Memory B cell (primary cell): ENCODE data around the gene TYROBP.

Source experiments
- ATAC-seq: fragments of 150-1000 bp; cut with Tn5 transposase; 2 replicates; pipeline ENCODE4 v1.10.0; 2021; ENCODE audit warnings: low read depth, mild to moderate bottlenecking, moderate library complexity
- DNase-seq, 2 donors: peaks; one replicate each; pipeline ENCODE4 v3.0.0; 2022; ENCODE audit warnings: low spot score in 2 of 2
- H3K27ac Mint-ChIP-seq: one replicate; pipeline ENCODE4 v1.8.0; 2022; ENCODE audit warnings: mild to moderate bottlenecking, moderate library complexity, mixed read lengths
- H3K27me3 Mint-ChIP-seq: one replicate; pipeline ENCODE4 v1.8.0; 2022; ENCODE audit warnings: mixed read lengths
- H3K36me3 Mint-ChIP-seq: one replicate; pipeline ENCODE4 v1.8.0; 2022; ENCODE audit warnings: mild to moderate bottlenecking, mixed read lengths
- H3K4me1 Mint-ChIP-seq: one replicate; pipeline ENCODE4 v1.8.0; 2022; ENCODE audit warnings: mixed read lengths
- H3K4me3 Mint-ChIP-seq: one replicate; pipeline ENCODE4 v1.8.0; 2022; ENCODE audit warnings: mild to moderate bottlenecking, moderate library complexity, mixed read lengths
- H3K9me3 Mint-ChIP-seq: one replicate; pipeline ENCODE4 v1.8.0; 2022; ENCODE audit warnings: mixed read lengths

TYROBP gene

DNA sequence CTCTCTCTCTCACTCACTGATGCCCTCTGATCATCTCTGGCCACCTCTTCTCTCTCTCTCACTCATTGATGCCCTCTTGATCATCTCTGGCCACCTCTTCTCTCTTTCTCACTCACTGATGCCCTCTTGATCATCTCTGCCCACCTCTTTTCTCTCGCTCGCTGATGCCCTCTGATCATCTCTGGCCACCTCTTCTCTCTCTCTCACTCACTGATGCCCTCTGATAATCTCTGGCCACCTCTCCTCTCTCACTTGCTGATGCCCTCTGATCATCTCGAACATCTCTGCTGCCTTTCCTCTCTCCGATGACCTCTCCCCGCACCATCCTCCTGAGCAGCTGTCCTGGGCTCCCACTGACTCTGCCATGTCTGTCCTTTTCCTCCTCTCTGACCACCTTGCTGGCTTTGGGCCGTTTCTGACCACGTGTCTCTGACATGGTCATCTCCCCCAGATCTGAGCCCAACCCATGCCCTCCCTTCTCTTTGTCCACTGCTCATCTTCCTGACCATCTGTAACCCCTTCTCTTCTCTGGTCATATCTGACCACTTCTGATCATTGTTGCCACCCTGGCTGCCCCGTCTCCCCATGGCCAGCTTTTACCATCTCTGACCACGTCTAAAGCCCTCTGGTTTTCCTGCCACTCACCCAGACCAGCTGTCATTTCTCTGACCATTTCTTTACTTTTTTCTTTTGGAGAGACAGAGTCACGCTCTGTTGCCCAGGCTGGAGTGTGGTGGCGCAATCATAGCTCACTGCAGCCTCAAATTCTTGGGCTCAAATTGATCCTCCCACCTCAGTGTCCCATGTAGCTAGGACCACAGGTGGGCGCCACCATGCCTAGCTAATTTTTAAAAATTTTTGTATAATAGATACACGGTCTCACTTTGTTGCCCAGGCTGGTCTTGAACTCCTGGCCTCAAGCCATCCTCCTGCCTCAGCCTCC, 30.5 kb upstream of the TYROBP start:
- H3K36me3 Mint-ChIP-seq = peaks cover 10% of the 10 kb centered on the region
- peak overlapping the region; percentile 43 for H3K27ac Mint-ChIP-seq
- DNase-seq = no peak
- H3K9me3 Mint-ChIP-seq = no peaks in the 10 kb centered on the region
- H3K4me1 Mint-ChIP-seq = peaks cover 19% of the 10 kb centered on the region
- peak overlapping the region; percentile 70 for H3K4me3 Mint-ChIP-seq
- ATAC-seq = no peak
- H3K27me3 Mint-ChIP-seq = peaks cover 16% of the 10 kb centered on the region

DNA sequence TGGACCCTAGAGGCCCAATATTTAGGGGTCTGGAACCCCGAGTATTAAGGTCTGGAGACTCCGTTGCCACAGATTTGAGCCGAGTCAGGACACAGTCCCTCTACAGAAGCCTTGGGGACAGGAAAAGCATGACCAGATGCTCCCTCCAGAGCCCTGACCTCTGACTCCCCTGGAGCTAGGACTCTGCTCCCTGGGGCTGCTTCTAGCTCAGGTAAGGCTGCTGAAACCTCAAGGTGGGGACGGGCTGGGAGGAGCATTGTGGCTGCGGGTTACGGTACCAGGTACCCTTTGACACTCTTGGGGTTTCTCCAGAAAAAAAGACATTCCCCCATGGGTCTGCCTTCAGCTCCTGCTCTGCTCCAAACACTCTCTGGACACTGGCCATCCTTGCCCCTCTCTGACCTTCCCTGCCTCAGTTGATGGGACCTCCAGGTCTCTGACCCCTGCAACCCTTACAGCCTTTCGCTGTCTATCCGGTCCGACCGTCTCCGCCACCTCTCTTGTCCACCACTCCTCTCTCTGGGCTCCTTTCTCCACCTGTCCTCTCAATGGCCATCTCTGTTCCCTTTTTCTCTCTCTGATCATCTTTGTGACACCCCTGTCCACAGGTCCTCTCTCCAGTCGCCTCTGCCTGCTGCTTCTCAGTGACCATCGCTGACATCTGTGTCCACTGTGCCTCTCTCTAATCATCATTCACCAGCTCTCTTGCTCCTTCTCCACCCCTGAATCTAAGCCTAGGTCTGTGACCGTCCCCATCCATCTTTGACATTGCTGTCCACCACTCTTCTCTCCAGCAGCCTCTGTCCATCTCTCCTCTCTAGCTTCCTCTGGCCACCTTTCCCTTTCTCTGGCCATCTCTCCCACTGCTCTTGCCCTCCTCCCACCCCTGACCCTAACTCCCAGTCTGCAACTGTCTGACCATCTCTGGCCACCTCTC, 29.5 kb upstream of the TYROBP start:
- Mint-ChIP-seq H3K4me1 (peaks cover 19% of the 10 kb centered on the region), H3K27ac (peak overlapping the region; percentile 43), H3K4me3 (peak overlapping the region; percentile 70), H3K27me3 (peaks cover 16% of the 10 kb centered on the region), H3K9me3 (no peaks in the 10 kb centered on the region), H3K36me3 (peaks cover 6% of the 10 kb centered on the region)
- no peak for DNase-seq
- peak; percentile 32 for ATAC-seq

- Mint-ChIP-seq H3K4me3 (peak overlapping the region; percentile 72), H3K27me3 (peaks cover 16% of the 10 kb centered on the region), H3K27ac (no peak overlapping the region), H3K4me1 (peaks cover 22% of the 10 kb centered on the region), H3K9me3 (no peaks in the 10 kb centered on the region), H3K36me3 (peaks cover 6% of the 10 kb centered on the region)
- ATAC-seq (no peak), DNase-seq (no peak)
These were observed 28.7 kb upstream of the TYROBP start for GRCh38 chr19:35936738-35937268.

DNA sequence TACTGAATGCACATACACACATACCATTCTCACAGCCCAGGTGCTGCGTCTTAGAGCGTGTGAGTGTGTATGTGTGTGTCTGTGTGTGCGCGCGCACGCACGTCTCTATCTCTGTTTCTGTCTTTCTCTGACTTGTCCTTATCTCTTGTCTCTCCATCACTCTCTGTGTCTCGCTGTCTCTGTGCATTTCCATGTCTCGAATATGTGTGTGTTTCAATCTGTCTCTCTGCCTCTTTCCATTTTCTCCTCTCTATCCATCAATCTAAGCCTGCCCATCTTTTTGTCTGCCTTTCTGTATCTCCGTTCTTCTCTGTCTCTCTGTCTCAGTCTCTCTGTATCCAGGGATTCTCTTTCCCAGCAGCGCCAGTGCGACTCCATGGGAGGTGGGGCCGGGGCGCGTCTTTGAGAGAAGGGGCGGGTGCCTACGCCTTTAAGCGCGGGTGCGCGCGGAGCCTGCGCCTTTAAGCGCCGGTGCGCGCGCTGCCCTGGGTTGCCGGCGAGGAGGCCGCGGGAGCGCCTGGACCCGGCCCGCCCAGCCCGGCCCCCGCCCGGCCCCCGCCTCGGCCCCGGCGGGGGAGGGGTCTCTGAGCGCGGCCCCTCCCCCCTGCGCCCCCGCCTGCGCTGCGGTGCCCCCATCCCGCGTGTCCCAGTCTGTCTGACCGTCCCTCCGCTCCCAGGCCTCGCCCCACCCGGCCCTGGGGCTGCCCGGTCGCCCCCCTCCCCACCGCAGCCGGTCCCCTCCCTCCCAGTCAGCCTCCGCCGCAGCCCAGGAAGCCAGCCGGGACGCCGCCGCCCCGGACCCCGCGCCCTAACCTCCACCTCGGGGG, 28.0 kb upstream of the TYROBP start, which contains the start of gene LRFN3:
TSS of gene LRFN3 (plus strand) at position 464 of the 827 bp plus-strand sequence. CDS start 3,052 bp downstream, outside the sequence.
- Mint-ChIP-seq H3K4me3 (peak within 1 kb of the TSS; percentile 87), H3K27ac (no peak within 1 kb of the TSS), H3K9me3 (no peaks in the 10 kb centered on the region), H3K27me3 (peaks cover 16% of the 10 kb centered on the region), H3K36me3 (peaks cover 4% of the 10 kb centered on the region), H3K4me1 (peaks cover 25% of the 10 kb centered on the region)
- ATAC-seq (no peak), DNase-seq (peak in 1 of 2 donors; percentile 24)

GRCh38 chr19:35932291-35932936, 24.3 kb upstream of the TYROBP start:
- ATAC-seq (no peak), DNase-seq (no peak)
- H3K27ac Mint-ChIP-seq = peak overlapping the region; percentile 88
- no peaks in the 10 kb centered on the region for H3K36me3 Mint-ChIP-seq
- H3K9me3 Mint-ChIP-seq = peaks cover 4% of the 10 kb centered on the region
- peaks cover 25% of the 10 kb centered on the region for H3K4me1 Mint-ChIP-seq
- no peak overlapping the region for H3K4me3 Mint-ChIP-seq
- peaks cover 4% of the 10 kb centered on the region for H3K27me3 Mint-ChIP-seq

DNA sequence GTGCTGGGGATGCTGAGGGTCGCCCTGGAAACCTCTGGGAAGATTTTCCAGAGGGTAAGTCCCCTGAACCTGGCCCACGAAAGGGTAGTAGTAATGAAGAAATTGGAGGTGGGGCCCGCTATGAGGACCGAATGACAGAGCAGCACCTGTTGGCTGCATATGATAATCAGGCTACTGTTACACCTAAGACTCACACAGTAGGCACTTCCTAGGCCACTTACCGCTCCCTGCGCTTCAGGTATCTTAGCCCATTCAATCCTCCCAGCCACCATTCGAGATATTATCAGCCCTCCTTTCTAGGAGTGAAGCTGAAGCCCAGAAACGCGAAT, 23.7 kb upstream of the TYROBP start:
- peaks cover 4% of the 10 kb centered on the region for H3K9me3 Mint-ChIP-seq
- ATAC-seq (peak; percentile 0), DNase-seq (no peak)
- peak overlapping the region; percentile 88 for H3K27ac Mint-ChIP-seq
- peaks cover 29% of the 10 kb centered on the region for H3K4me1 Mint-ChIP-seq
- peaks cover 4% of the 10 kb centered on the region for H3K27me3 Mint-ChIP-seq
- peak overlapping the region; percentile 75 for H3K4me3 Mint-ChIP-seq
- H3K36me3 Mint-ChIP-seq = no peaks in the 10 kb centered on the region

GRCh38 chr19:35931161-35931873, 23.2 kb upstream of the TYROBP start:
- Mint-ChIP-seq H3K27me3 (peaks cover 4% of the 10 kb centered on the region), H3K4me1 (peaks cover 32% of the 10 kb centered on the region), H3K9me3 (peaks cover 4% of the 10 kb centered on the region), H3K27ac (peak overlapping the region; percentile 88), H3K4me3 (peak overlapping the region; percentile 75), H3K36me3 (no peaks in the 10 kb centered on the region)
- ATAC-seq = peak; percentile 84
- peak; percentile 94 to 99 for DNase-seq

- Mint-ChIP-seq H3K4me3 (peak overlapping the region; percentile 61), H3K36me3 (no peaks in the 10 kb centered on the region), H3K9me3 (peaks cover 4% of the 10 kb centered on the region), H3K27ac (peak overlapping the region; percentile 86), H3K4me1 (peaks cover 28% of the 10 kb centered on the region), H3K27me3 (no peaks in the 10 kb centered on the region)
- no peak for ATAC-seq
- no peak for DNase-seq
These were observed 21.8 kb upstream of the TYROBP start for GRCh38 chr19:35929876-35930275.

GRCh38 chr19:35928507-35928906, 20.4 kb upstream of the TYROBP start:
- H3K36me3 Mint-ChIP-seq = no peaks in the 10 kb centered on the region
- ATAC-seq (peak; percentile 45), DNase-seq (peak in 1 of 2 donors; percentile 54)
- H3K4me3 Mint-ChIP-seq = peak overlapping the region; percentile 9
- no peaks in the 10 kb centered on the region for H3K27me3 Mint-ChIP-seq
- H3K4me1 Mint-ChIP-seq = peaks cover 28% of the 10 kb centered on the region
- H3K27ac Mint-ChIP-seq = peak overlapping the region; percentile 85
- H3K9me3 Mint-ChIP-seq = peaks cover 4% of the 10 kb centered on the region

DNA sequence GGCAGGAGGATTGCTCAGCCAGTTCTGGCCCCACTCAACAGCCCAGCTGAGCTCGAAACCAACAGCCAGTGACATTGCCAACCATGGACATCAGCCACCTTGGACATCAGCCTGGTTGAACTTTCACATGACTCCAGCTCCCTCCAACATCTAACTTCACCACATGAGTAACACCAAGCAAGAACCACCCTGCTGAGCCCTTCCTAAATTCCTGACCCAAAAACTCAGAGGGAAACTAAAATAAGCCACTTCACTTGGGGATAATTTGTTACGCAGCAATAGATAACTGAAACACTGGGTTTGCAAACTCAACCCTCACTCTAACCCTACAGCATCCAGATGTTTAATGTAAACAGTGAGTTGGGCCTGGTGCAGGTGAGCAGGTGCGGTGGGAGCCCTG, 17.4 kb upstream of the TYROBP start:
- Mint-ChIP-seq H3K4me1 (peaks cover 21% of the 10 kb centered on the region), H3K9me3 (peaks cover 4% of the 10 kb centered on the region), H3K27me3 (no peaks in the 10 kb centered on the region), H3K36me3 (no peaks in the 10 kb centered on the region), H3K4me3 (no peak overlapping the region), H3K27ac (no peak overlapping the region)
- no peak for ATAC-seq
- DNase-seq = no peak

- H3K4me3 Mint-ChIP-seq = no peak overlapping the region
- no peak for DNase-seq
- H3K4me1 Mint-ChIP-seq = peaks cover 4% of the 10 kb centered on the region
- H3K27me3 Mint-ChIP-seq = no peaks in the 10 kb centered on the region
- H3K27ac Mint-ChIP-seq = no peak overlapping the region
- no peaks in the 10 kb centered on the region for H3K36me3 Mint-ChIP-seq
- no peak for ATAC-seq
- no peaks in the 10 kb centered on the region for H3K9me3 Mint-ChIP-seq
These were observed 12.9 kb upstream of the TYROBP start for GRCh38 chr19:35921012-35921411.

- no peaks in the 10 kb centered on the region for H3K27me3 Mint-ChIP-seq
- H3K27ac Mint-ChIP-seq = no peak overlapping the region
- no peaks in the 10 kb centered on the region for H3K36me3 Mint-ChIP-seq
- H3K4me3 Mint-ChIP-seq = no peak overlapping the region
- ATAC-seq (no peak), DNase-seq (no peak)
- peaks cover 7% of the 10 kb centered on the region for H3K4me1 Mint-ChIP-seq
- H3K9me3 Mint-ChIP-seq = no peaks in the 10 kb centered on the region
These were observed 11.2 kb upstream of the TYROBP start for GRCh38 chr19:35919306-35919705.
